GM18861 (cell line): ENCODE data around the gene RAD17.
A peak's percentile ranks its signal among the peaks of the same experiment; 100 is the strongest.
"Not testable (repeated sequence)": the region's sequence is repeated elsewhere in the genome, so short reads cannot be mapped to it uniquely, and the experiment has no call there.

Source experiments
- ATAC-seq: cut with Tn5 transposase; IDR thresholded peaks from one replicate; pipeline ENCODE4 v1.9.1; 2021; ENCODE audit not compliant: unreplicated experiment

Gene RAD17

DNA sequence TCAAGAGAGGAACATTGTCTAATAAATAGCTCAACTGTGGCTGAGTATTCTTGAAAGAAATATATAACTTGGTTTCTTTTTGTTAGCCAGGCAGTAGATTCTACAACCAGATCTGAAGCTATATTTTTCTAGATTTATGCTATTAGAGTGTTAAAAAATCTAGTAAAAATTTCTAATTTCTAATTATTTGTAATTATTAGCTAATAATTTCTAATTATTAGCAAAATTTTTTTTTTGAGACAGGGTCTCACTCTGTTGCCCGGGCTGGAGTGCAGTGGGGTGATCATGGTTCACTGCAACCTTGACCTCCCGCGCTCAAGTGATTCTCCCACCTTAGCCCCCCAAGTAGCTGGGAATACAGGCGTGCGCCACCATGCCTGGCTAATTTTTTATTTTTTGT, 2.8 kb downstream of the RAD17 start:
- ATAC-seq, result no peak

GRCh38 chr5:69374911-69375446, 5.4 kb downstream of the RAD17 start:
- peak; percentile 50 for ATAC-seq

GRCh38 chr5:69378376-69378775, 8.8 kb downstream of the RAD17 start:
- no peak for ATAC-seq

- no peak for ATAC-seq
These were observed 35.2 kb downstream of the RAD17 start for GRCh38 chr5:69404659-69405330.

- ATAC-seq, result peak; percentile 61
These were observed 45.4 kb downstream of the RAD17 start, which contains the start of gene MARVELD2 for GRCh38 chr5:69414885-69415583. MARVELD2 (plus strand) TSS chr5:69415116; CDS start chr5:69419386, 4,270 bp downstream.

DNA sequence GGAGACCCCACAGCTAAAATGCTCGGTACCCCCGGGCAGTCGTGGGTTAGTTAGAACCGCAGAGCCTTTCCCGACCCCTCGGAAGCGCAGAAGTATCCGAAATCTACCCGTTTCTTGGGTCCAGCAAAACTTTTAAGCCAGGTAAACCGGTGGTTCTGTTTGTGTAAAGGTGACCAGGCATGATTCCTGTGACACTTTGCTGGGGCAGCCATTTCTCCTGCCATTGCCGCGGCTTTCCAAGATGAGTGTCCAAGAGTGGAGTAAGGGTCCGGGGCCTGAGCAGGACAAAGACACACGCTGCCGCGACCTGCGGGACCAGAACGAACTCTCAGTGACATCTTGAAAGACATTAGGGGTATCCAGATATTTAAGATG, 46.0 kb downstream of the RAD17 start:
- no peak for ATAC-seq

- ATAC-seq, result no peak
These were observed 46.6 kb downstream of the RAD17 start for GRCh38 chr5:69416180-69416579.

GRCh38 chr5:69416699-69417098, 47.1 kb downstream of the RAD17 start:
- no peak for ATAC-seq

- ATAC-seq, result no peak
These were observed 48.9 kb downstream of the RAD17 start for GRCh38 chr5:69418554-69418953.

DNA sequence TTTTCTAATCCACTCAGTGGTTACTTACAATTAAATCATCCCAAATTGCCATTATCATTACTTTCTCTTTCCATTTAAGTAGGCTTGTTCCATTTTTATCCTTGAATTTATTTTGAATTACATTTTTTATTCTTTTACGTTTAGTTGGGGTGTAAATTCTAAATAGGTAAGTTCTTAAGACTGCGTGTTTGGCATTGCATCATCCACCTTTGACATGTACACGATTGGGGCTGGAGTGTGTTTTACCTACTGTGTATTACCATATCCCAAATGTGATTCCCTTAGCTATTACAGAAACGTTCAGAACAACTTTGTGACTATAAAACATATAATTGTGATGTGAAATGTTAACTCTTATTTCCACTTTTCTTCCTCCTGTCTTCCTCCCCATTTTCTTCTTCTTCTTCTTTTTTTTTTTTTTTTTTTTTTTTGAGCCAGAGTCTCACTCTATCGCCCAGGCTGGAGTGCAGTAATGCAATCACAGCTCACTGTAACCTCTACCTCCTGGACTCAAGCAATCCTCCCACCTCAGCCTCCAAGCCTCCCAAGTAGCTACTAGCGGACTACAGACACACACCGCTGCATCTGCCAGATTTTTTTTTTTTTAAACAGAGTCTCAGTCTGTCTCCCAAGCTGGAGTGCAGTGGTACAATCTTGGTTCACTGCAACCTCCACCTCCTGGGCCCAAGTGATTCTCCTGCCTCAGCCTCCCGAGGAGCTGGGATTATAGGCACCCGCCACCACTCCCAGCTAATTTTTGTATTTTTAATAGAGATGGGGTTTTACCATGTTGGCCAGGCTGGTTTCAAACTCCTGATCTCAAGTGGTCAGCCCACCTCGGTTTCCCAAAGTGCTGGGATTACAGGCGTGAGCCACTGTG, 62.0 kb downstream of the RAD17 start:
- ATAC-seq, result no peak

GRCh38 chr5:69432412-69433206, 63.0 kb downstream of the RAD17 start:
- ATAC-seq, result no peak

- ATAC-seq, result not testable (repeated sequence)
These were observed 65.8 kb downstream of the RAD17 start for GRCh38 chr5:69435276-69435884.

DNA sequence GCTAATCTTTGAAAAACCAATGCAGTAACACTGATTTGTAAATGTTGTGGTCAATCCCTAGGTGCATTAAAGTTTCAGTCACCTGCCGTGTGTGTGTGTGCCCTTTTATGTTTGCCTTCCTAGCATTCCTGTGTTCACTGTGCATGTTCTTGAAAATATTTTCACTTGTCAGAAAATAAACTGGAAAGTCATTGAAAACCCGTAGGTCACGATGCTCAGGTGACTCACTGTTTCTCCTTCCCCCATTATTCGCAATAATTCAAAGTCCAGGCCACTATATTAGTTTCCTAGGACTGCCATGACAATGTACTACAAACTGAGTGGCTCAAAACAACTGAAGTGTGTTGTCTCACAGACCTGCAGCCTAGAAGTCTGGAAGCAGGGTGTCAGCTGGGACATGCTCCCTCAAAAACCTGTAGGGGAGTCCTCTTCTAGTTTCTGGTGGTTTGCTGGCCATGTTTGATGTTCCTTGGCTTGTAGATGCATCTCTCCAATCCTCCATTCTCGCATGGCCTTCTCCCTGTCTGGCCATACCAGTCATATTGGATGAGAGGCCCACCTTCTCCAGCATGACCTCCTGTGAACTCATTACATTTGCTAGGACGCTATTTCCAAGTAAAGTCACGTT, 74.6 kb downstream of the RAD17 start:
- no peak for ATAC-seq

GRCh38 chr5:69449511-69449910, 79.9 kb downstream of the RAD17 start:
- no peak for ATAC-seq

DNA sequence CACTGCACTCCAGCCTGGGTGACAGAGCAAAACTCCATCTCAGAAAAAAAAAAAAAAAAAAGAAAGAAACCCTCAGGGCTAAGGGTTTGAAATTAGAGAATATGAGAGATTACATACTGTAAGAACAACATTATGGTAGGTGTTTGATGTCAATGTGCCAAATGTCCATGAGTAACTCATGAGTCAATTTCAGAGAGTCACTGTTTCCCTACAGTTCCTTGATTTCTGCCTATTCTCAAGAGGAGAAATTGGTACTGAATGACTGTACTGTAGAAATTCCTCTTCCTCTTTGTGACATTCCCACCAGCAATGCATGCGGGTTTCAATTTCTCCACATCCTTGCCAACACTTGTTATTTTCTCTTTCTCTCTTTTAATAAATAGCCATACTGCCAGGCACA, 80.5 kb downstream of the RAD17 start:
- ATAC-seq, result no peak

- not testable (repeated sequence) for ATAC-seq
These were observed 80.9 kb downstream of the RAD17 start for GRCh38 chr5:69450527-69450926.

DNA sequence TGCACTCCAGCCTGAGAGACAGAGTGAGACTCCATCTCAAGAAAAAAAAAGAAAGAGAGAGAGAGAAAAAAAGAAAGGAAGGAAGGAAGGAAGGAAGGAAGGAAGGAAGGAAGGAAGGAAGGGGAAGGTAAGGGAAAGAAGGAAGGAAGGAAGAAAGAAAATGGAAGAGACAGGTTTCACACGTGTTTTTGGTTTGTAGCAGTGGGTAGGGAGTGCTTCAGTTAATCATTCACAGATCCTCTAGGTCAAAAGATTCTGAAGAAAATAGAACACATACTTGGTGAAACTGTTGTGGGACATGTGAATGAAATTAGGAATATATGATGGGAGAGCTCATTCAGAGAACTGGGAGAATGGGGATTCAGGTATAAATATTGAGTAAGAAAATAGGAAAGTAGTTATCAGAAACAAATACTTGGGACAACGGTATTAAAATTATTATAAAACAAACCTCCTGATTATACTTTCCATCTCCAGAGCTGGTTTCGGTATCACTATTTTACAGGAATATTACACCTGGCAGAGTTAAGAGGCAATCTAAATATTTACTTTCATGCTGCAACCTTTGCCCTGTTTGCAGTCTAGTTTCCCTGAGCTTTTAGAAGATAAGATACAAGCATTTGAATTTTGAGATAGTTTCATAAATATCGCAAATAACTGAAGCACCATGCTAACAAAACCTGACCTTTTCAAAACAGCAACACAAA, 82.5 kb downstream of the RAD17 start:
- no peak for ATAC-seq

DNA sequence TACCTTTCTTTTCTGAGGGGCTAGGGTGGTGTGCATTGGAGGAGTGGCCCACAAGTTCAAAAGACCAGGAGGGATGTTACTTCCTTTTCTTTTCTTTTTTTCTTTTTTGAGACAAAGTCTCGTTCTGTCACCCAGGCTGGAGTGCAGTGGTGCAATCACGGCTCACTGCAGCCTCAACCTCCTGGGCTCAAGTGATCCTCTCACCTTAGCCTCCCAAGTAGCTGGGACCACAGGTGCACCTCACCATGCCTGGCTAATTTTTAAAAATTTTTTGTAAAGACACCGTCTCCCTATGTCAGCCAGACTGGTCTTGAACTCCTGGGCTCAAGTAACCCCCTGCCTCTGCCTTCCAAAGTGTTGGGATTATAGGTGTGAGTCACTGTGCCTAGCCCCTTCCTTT, 83.9 kb downstream of the RAD17 start:
- ATAC-seq, result not testable (repeated sequence)
